ENCODE data around the gene UNC5B.

The UNC5B gene

GRCh38 chr10:71348850-71349249, 136.5 kb downstream of the UNC5B start:
- DNase-seq: no peak

- DNase-seq: no peak
Measured at GRCh38 chr10:71349406-71349805, 137.0 kb downstream of the UNC5B start.

GRCh38 chr10:71351087-71351486, 138.7 kb downstream of the UNC5B start:
- DNase-seq: no peak

- DNase-seq: no peak
Measured at GRCh38 chr10:71351628-71352319, 139.4 kb downstream of the UNC5B start.
